Sigmoid colon (tissue), 7 donors: ENCODE measurements around the gene GALM. TPM values are rescaled to one million over a fixed set of nuclear protein-coding genes. Genes with fewer than 3 reads are reported as not detected.

Experiments used
- DNase-seq: peaks from one replicate; pipeline ENCODE4 v3.0.0-alpha.2; 2019
- H3K27ac ChIP-seq, 4 donors: fragments of 200-600 bp; sonication (generic); one replicate each; pipeline ENCODE4 v1.5.1; 2016 to 2019; ENCODE audit warnings: mild to moderate bottlenecking in 1 of 4
- H3K27me3 ChIP-seq, 3 donors: fragments of 200-600 bp; sonication (generic); one replicate each; pipeline ENCODE4 v1.5.1; 2019; ENCODE audit warnings: mild to moderate bottlenecking in 1 of 3
- H3K36me3 ChIP-seq, 4 donors: fragments of 200-600 bp; sonication (generic); one replicate each; pipeline ENCODE4 v1.5.1; 2016 to 2019
- H3K4me1 ChIP-seq, 4 donors: fragments of 200-600 bp; sonication (generic); one replicate each; pipeline ENCODE4 v1.5.1; 2017 to 2019
- H3K4me3 ChIP-seq, 4 donors: fragments of 200-600 bp; sonication (generic); one replicate each; pipeline ENCODE4 v1.5.1; 2017 to 2019; ENCODE audit warnings: mild to moderate bottlenecking in 2 of 4, moderate library complexity in 1 of 4
- H3K9me3 ChIP-seq, 4 donors: fragments of 200-600 bp in 3 of 4; sonication (generic) in 3 of 4; one replicate each; pipeline versions ENCODE4 v1.5.1 to v1.6.1; 2013 to 2019
- EP300 ChIP-seq, 4 donors: sonication (generic); formaldehyde crosslinking; IDR thresholded peaks; one replicate each; pipeline ENCODE4 v1.6.1; 2017; ENCODE audit warnings: antibody characterized with exemption in 4 of 4
- POLR2A ChIP-seq, 2 donors: fragments of 450-650 bp; IDR thresholded peaks; one replicate each; pipeline ENCODE4 v1.6.1; 2016; ENCODE audit warnings: antibody characterized with exemption in 2 of 2, mild to moderate bottlenecking in 2 of 2, moderate library complexity in 2 of 2
- POLR2AphosphoS5 ChIP-seq, 4 donors: sonication (generic); formaldehyde crosslinking; IDR thresholded peaks; one replicate each; pipeline ENCODE4 v1.6.1; 2017; ENCODE audit warnings: antibody characterized with exemption in 4 of 4
- WGBS, 2 donors: extraction: QIAGEN DNeasy Blood & Tissue Kit; methylation state at CpG; one replicate each; pipeline ENCODE4 v1.1.7; 2013; 5-methylcytosine and 5-hydroxymethylcytosine counted together
- intact Hi-C: fragments of 100-400 bp; cut with DNase I; formaldehyde crosslinking; loops from one replicate; pipeline ENCODE4 v1.15.1; 2023
- polyA plus RNA-seq, 3 donors: library from polyadenylated mRNA; stranded (reverse); fragments of 200-250 nt; gene quantifications; one replicate each; pipeline ENCODE4 v1.2.3, GENCODE V29; 2013
- total RNA-seq, 4 donors: library from RNA; depleted of rRNA; stranded (reverse); fragments of >200 nt; gene quantifications; one replicate each; pipeline ENCODE4 v1.1.0, GENCODE V29; 2016
- TF ChIP-seq, protein P1 (sequence below), 4 experiments: fragments of 450-650 bp in 3 of 4; fragments of 200-600 bp in 1 of 4; IDR thresholded peaks; one replicate each; pipeline ENCODE4 v1.5.1; 2016 to 2019; ENCODE audit warnings: antibody characterized with exemption in 4 of 4, mild to moderate bottlenecking in 3 of 4, moderate library complexity in 2 of 4
- donor health status: healthy with polysubstance abuse.
- donor health status: Bipolar disorder and iron deficiency.
- donor health status: healthy.

The GALM gene
- total and polyA plus RNA-seq, 7 donors, result 9.5 to 45.1 (median 35.2) TPM

DNA sequence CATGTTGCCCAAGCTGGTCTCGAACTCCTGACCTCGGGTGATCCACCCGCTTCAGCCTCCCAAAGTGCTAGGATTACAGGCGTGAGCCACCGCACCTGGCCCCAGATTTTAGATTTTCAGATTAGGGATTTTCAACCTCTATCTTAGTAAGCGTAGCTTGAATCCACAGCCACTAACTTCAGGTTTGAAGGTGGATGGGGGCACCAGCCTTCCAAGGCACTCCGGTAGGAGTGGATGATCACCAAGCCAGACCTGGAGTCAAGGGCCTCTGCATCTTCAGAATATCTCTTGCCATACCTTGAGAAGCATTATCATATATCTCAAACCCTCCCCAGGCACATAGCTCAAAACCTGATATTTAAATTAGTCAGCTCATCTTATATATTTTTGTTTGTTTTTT is 17.9 kb downstream of the GALM start:
- intact Hi-C loops, result no loop called here
- H3K36me3 ChIP-seq, result peaks cover 0 to 49% (median 17%) of the 10 kb centered on the region in 4 donors

DNA sequence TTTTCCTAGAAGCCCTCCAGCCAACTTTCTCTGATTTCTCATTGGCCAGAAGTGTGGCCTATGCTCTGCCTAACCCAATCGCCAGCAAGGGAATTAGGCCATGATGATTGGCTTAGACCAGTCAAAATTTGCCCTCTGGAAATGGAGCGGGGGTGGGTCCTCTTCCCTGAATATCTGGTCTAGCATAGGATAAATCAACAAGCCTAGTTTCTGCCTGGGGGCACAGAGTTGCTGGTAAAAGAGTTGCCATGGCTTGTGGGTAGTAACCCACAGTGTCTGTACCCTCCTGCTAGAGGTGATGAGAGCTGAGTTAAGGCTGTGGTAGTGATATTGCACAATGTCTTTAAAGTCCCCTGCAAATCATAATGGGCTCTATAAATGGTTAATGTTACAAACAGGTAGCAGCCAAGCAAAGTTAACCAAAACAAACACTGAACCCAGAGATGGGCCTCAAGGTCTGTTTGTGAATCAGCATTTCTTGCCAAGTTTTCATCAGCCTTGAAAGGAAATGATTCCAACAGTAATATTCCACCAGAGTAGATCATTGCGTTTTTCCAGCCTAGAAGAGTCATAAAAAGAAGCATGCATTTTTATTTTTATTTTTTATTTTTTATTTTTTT is 19.3 kb downstream of the GALM start:
- Histone ChIP-seq H3K4me1 (peaks cover 0 to 1% (median 0%) of the 10 kb centered on the region in 4 donors), H3K36me3 (peaks cover 0 to 34% (median 16%) of the 10 kb centered on the region in 4 donors), H3K9me3 (no peaks in the 10 kb centered on the region), H3K27me3 (no peaks in the 10 kb centered on the region), H3K27ac (no peak overlapping the region), H3K4me3 (no peak overlapping the region)
- intact Hi-C loops, result no loop called here
- TF ChIP-seq EP300 (IDR thresholded peaks at IDR 0.05) (no peak), POLR2A (IDR thresholded peaks at IDR 0.05) (no peak), POLR2AphosphoS5 (IDR thresholded peaks at IDR 0.05) (no peak)
- TF ChIP-seq, protein P1, sequence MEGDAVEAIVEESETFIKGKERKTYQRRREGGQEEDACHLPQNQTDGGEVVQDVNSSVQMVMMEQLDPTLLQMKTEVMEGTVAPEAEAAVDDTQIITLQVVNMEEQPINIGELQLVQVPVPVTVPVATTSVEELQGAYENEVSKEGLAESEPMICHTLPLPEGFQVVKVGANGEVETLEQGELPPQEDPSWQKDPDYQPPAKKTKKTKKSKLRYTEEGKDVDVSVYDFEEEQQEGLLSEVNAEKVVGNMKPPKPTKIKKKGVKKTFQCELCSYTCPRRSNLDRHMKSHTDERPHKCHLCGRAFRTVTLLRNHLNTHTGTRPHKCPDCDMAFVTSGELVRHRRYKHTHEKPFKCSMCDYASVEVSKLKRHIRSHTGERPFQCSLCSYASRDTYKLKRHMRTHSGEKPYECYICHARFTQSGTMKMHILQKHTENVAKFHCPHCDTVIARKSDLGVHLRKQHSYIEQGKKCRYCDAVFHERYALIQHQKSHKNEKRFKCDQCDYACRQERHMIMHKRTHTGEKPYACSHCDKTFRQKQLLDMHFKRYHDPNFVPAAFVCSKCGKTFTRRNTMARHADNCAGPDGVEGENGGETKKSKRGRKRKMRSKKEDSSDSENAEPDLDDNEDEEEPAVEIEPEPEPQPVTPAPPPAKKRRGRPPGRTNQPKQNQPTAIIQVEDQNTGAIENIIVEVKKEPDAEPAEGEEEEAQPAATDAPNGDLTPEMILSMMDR (IDR thresholded peaks at IDR 0.05), result no peak
- DNase-seq, result no peak
- WGBS, 2 donors, result 67 to 83% methylated on average over 3 of the region's 3 CpGs

More for the DNA sequence above, 17.9 kb downstream of the GALM start:
- no peak for DNase-seq
- Histone ChIP-seq H3K4me3 (no peak overlapping the region), H3K27ac (no peak overlapping the region), H3K9me3 (no peaks in the 10 kb centered on the region), H3K4me1 (no peaks in the 10 kb centered on the region), H3K27me3 (no peaks in the 10 kb centered on the region)
- TF ChIP-seq POLR2A (IDR thresholded peaks at IDR 0.05) (no peak), POLR2AphosphoS5 (IDR thresholded peaks at IDR 0.05) (no peak), EP300 (IDR thresholded peaks at IDR 0.05) (no peak)
- TF ChIP-seq, protein P1 (IDR thresholded peaks at IDR 0.05), result no peak
- WGBS, 2 donors, result 92 to 95% methylated on average over 7 of the region's 7 CpGs

DNA sequence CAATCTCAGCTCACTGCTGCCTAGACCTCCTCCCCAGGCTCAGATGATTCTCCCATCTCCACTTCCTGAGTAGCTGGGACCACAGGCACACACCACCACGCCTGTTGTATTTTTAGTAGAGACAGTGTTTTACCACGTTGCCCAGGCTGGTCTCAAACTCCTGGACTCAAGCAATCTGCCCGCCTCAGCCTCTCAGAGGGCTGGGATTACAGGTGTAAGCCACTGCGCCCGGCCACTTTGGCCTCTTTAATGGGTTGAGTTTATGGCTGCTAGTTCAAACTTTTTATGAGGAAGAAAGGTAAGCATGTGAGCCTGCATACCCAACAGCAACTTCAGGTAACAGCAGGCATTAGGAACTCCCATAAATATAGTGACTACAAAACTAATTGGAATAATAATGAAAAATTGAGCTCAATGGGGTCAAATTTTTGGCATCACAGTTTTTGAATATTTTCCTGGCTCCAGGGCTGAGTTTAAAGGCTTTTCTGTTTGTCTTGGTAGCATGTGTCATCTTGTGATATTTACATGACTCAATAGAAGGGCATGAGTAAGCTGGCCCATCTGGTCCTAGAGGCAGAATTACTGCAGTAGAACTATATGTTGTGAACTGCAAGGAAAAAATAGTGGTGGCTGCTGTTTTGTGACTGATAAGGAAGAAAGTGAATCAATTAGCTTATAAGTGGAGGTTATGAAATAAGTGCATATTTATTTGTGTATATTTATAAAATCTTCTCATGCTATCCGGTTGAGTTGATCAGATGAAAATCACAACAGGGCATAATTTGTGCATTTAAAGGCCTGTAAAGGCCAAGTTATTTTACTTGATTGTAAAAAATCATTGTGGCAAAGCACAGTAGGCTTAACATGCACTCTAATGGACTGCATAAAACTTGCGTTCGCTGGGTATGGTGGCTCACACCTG is 24.8 kb downstream of the GALM start:
- no peak overlapping the region for H3K27ac ChIP-seq
- intact Hi-C loops, result no loop called here

DNA sequence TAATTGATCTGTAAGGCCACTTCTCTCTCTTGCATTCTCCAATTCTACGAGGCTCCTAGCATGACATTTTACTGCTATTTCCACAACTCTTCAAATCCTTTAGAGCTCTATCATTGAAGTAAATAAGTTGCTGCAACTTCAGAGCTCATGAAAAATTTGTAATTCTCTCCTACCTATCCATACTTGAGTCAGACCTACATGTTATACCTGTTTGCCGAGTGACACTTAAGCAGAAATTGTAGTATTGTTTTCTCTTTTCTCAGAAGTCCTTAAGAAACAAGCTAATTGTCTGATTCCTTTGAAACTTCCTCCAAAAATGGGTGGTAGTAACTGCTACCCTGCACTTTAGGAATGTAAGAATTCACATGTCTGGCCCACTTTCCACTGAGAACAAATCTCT is 26.1 kb downstream of the GALM start:
- Histone ChIP-seq H3K27me3 (no peaks in the 10 kb centered on the region), H3K4me3 (no peak overlapping the region), H3K36me3 (peaks cover 0 to 6% (median 3%) of the 10 kb centered on the region in 4 donors), H3K27ac (no peak overlapping the region), H3K4me1 (peaks cover 0 to 6% (median 3%) of the 10 kb centered on the region in 4 donors), H3K9me3 (no peaks in the 10 kb centered on the region)
- intact Hi-C loops, result no loop called here
- WGBS, 2 donors, result 89 to 95% methylated on average over 2 of the region's 2 CpGs
- no peak for DNase-seq
- TF ChIP-seq POLR2A (IDR thresholded peaks at IDR 0.05) (no peak), EP300 (IDR thresholded peaks at IDR 0.05) (no peak), POLR2AphosphoS5 (IDR thresholded peaks at IDR 0.05) (no peak)
- TF ChIP-seq, protein P1 (IDR thresholded peaks at IDR 0.05), result no peak

More for the DNA sequence above, 24.8 kb downstream of the GALM start:
- no peak for DNase-seq
- Histone ChIP-seq H3K4me1 (peaks cover 0 to 6% (median 3%) of the 10 kb centered on the region in 4 donors), H3K9me3 (no peaks in the 10 kb centered on the region), H3K27me3 (no peaks in the 10 kb centered on the region), H3K36me3 (peaks cover 0 to 7% (median 3%) of the 10 kb centered on the region in 4 donors), H3K4me3 (no peak overlapping the region)
- 42 to 67% methylated on average over 8 of the region's 8 CpGs for WGBS, 2 donors
- no peak for TF ChIP-seq POLR2AphosphoS5 (IDR thresholded peaks at IDR 0.05)
- TF ChIP-seq EP300 (IDR thresholded peaks at IDR 0.05), result no peak
- TF ChIP-seq, protein P1 (IDR thresholded peaks at IDR 0.05), result no peak
- no peak for TF ChIP-seq POLR2A (IDR thresholded peaks at IDR 0.05)
